SK-N-SH (cell line): ENCODE results near the gene PLEKHM3. TPM values are rescaled to one million over a fixed set of nuclear protein-coding genes. Genes with fewer than 3 reads are reported as not detected.

Experiments used
- CTCF ChIA-PET: fragments of 300-600, 350-600 bp; formaldehyde crosslinking; extraction: SDS; loops from one replicate; lab custom pipeline; 2021; lab: Yijun Ruan, JAX
- POLR2A ChIA-PET: fragments of 350-600 bp; sonication (Branson Sonifier 250); formaldehyde crosslinking; extraction: SDS; loops from one replicate; lab custom pipeline; 2020; ENCODE audit warnings: antibody characterized with exemption, inconsistent platforms; lab: Yijun Ruan, JAX
- DNase-seq: peaks from one replicate; pipeline ENCODE4 v3.0.0; 2012
- H2AFZ ChIP-seq: fragments of 200-600 bp; sonication (generic); 2 replicates; pipeline ENCODE4 v1.8.1; 2016; ENCODE audit warnings: antibody characterized with exemption, mild to moderate bottlenecking, low read depth
- H3F3A ChIP-seq: fragments of 200-600 bp; sonication (generic); replicated peaks from 2 replicates; pipeline ENCODE3; 2016; ENCODE audit warnings: antibody characterized with exemption, mild to moderate bottlenecking; ENCODE audit not compliant: insufficient read depth
- H3K27ac ChIP-seq, 2 experiments: fragments of 200-500 bp in 1 of 2; fragments of 200-600 bp in 1 of 2; sonication (Bioruptor generic) in 1 of 2; sonication (generic), shearing (Covaris generic) in 1 of 2; 2 replicates each; pipeline versions ENCODE4 v1.5.1 to v1.6.1; 2014 to 2016; ENCODE audit warnings: low read depth in 2 of 2, inconsistent platforms in 1 of 2, low read length in 1 of 2, mild to moderate bottlenecking in 1 of 2, mixed read lengths in 1 of 2
- H3K27me3 ChIP-seq: fragments of 200-600 bp; sonication (generic), shearing (Covaris generic); 2 replicates; pipeline ENCODE4 v1.6.1; 2016; ENCODE audit warnings: mixed run types; ENCODE audit not compliant: insufficient read depth
- H3K36me3 ChIP-seq, 2 experiments: fragments of 200-500 bp in 1 of 2; fragments of 200-600 bp in 1 of 2; sonication (Bioruptor generic) in 1 of 2; sonication (generic) in 1 of 2; replicated peaks in 1 of 2; 2 replicates each; pipeline versions ENCODE3 to v1.5.1; 2014 to 2016; ENCODE audit warnings: low read length in 1 of 2, mild to moderate bottlenecking in 1 of 2; ENCODE audit not compliant: insufficient read depth in 2 of 2, control insufficient read depth in 1 of 2
- H3K4me1 ChIP-seq, 2 experiments: fragments of 200-500 bp in 1 of 2; fragments of 200-600 bp in 1 of 2; sonication (Bioruptor generic) in 1 of 2; sonication (generic), shearing (Covaris generic) in 1 of 2; 2 replicates each; pipeline versions ENCODE4 v1.5.1 to v1.6.1; 2014 to 2016; ENCODE audit warnings: low read depth in 1 of 2, low read length in 1 of 2, mixed run types in 1 of 2; ENCODE audit not compliant: insufficient read depth in 2 of 2, control insufficient read depth in 1 of 2
- H3K4me2 ChIP-seq: fragments of 200-600 bp; sonication (generic), shearing (Covaris generic); 2 replicates; pipeline ENCODE4 v1.6.1; 2017; ENCODE audit warnings: mixed run types
- H3K4me3 ChIP-seq, 2 experiments: fragments of 200-500 bp in 1 of 2; fragments of 200-600 bp in 1 of 2; sonication (Bioruptor generic) in 1 of 2; sonication (generic), shearing (Covaris generic) in 1 of 2; 2 replicates each; pipeline versions ENCODE4 v1.5.1 to v1.8.1; 2014 to 2016; ENCODE audit warnings: low read depth in 2 of 2, inconsistent platforms in 1 of 2, low read length in 1 of 2, mild to moderate bottlenecking in 1 of 2, mixed read lengths in 1 of 2, moderate library complexity in 1 of 2
- H3K79me2 ChIP-seq: fragments of 200-600 bp; sonication (generic); 2 replicates; pipeline ENCODE4 v1.8.1; 2017; ENCODE audit warnings: mild to moderate bottlenecking; ENCODE audit not compliant: insufficient read depth
- H3K9ac ChIP-seq: fragments of 200-600 bp; sonication (generic); 2 replicates; pipeline ENCODE4 v1.6.1; 2017; ENCODE audit warnings: mixed run types
- H3K9me2 ChIP-seq: fragments of 200-600 bp; sonication (generic); 2 replicates; pipeline ENCODE4 v1.6.1; 2017; ENCODE audit warnings: mixed run types
- H3K9me3 ChIP-seq: fragments of 200-600 bp; sonication (generic); 2 replicates; pipeline ENCODE4 v1.6.1; 2017; ENCODE audit warnings: mixed run types, mild to moderate bottlenecking, moderate library complexity
- H4K20me1 ChIP-seq: fragments of 200-600 bp; sonication (generic); 2 replicates; pipeline ENCODE4 v1.6.1; 2017; ENCODE audit warnings: mild to moderate bottlenecking, mixed run types; ENCODE audit not compliant: insufficient read depth
- EZH2phosphoT487 ChIP-seq: fragments of 200-600 bp; sonication (generic); IDR thresholded peaks from 2 replicates; pipeline ENCODE4 v1.6.1; 2017; ENCODE audit warnings: low read depth, mixed run types, mild to moderate bottlenecking, antibody characterized with exemption, moderate library complexity, borderline replicate concordance
- FOXJ3 ChIP-seq: sonication (generic); formaldehyde crosslinking; IDR thresholded peaks from 2 replicates; pipeline ENCODE4 v1.5.1; 2020; ENCODE audit warnings: mild to moderate bottlenecking, missing genetic modification reagents
- FOXM1 ChIP-seq: IDR thresholded peaks from 2 replicates; pipeline ENCODE4 v1.4.0; 2012; ENCODE audit warnings: low read depth, mild to moderate bottlenecking
- GATA2 ChIP-seq: sonication (generic); formaldehyde crosslinking; IDR thresholded peaks from 2 replicates; pipeline ENCODE4 v1.5.0; 2020; ENCODE audit warnings: mild to moderate bottlenecking, missing genetic modification reagents
- POLR2AphosphoS5 ChIP-seq: IDR thresholded peaks from 2 replicates; pipeline ENCODE4 v1.6.1; 2012; ENCODE audit warnings: low read depth, low read length
- RAD21 ChIP-seq: IDR thresholded peaks from 2 replicates; pipeline ENCODE4 v1.6.1; 2012; ENCODE audit warnings: mild to moderate bottlenecking, low read length
- RCOR1 ChIP-seq: fragments of 150-350 bp; IDR thresholded peaks from 2 replicates; pipeline ENCODE4 v1.6.1; 2017; ENCODE audit warnings: antibody characterized with exemption, low read length
- RFX5 ChIP-seq: IDR thresholded peaks from 2 replicates; pipeline ENCODE4 v1.6.1; 2012; ENCODE audit warnings: mild to moderate bottlenecking, improper control_type of control experiment, low read length
- SIN3A ChIP-seq: IDR thresholded peaks from 2 replicates; pipeline ENCODE4 v1.6.1; 2012; ENCODE audit warnings: low read depth, mild to moderate bottlenecking, low read length, moderate library complexity, borderline replicate concordance
- SMC3 ChIP-seq: IDR thresholded peaks from 2 replicates; pipeline ENCODE4 v1.6.1; 2012; ENCODE audit warnings: low read depth, low read length, improper control_type of control experiment
- USF2 ChIP-seq: fragments of 150-350 bp; IDR thresholded peaks from 2 replicates; pipeline ENCODE4 v1.6.1; 2017; ENCODE audit warnings: antibody characterized with exemption, low read length, low read depth, borderline replicate concordance
- ZBTB33 ChIP-seq: IDR thresholded peaks from 2 replicates; pipeline ENCODE4 v1.4.0; 2012; ENCODE audit warnings: low read depth, borderline replicate concordance
- WGBS: methylation state at CpG from one replicate; pipeline ENCODE4 v1.1.6; 2017; ENCODE audit warnings: low lambda C conversion rate; 5-methylcytosine and 5-hydroxymethylcytosine counted together
- polyA plus RNA-seq, 3 experiments: library from polyadenylated mRNA; depleted of rRNA; stranded (reverse); fragments of >200 nt; gene quantifications; 2 replicates each; pipeline ENCODE4 v1.2.3, GENCODE V29; 2012
- TF ChIP-seq, protein P1 (sequence below): IDR thresholded peaks from 2 replicates; pipeline ENCODE4 v1.4.0; 2012; ENCODE audit warnings: low read depth, borderline replicate concordance
- TF ChIP-seq, protein P2 (sequence below): IDR thresholded peaks from 2 replicates; pipeline ENCODE4 v1.6.1; 2012; ENCODE audit warnings: mild to moderate bottlenecking, low read depth, low read length, moderate library complexity

The PLEKHM3 gene
- polyA plus RNA-seq, 1 of the 3 experiments (the other 2 are of a cell fraction) = 1.9 TPM

- Histone ChIP-seq H3K9ac (no peak overlapping the region), H2AFZ (no peak overlapping the region), H3K27ac (no peak overlapping the region), H3K9me3 (no peaks in the 10 kb centered on the region), H3K4me1 (no peaks in the 10 kb centered on the region), H3K4me3 (no peak overlapping the region), H3K79me2 (no peaks in the 10 kb centered on the region), H3F3A (peaks cover 5% of the 10 kb centered on the region), H3K4me2 (no peak overlapping the region), H3K27me3 (no peaks in the 10 kb centered on the region), H3K36me3 (no peaks in the 10 kb centered on the region), H4K20me1 (no peaks in the 10 kb centered on the region), H3K9me2 (no peaks in the 10 kb centered on the region)
- TF ChIP-seq RFX5 = no peak
- no peak for TF ChIP-seq SMC3
- TF ChIP-seq, protein P1, sequence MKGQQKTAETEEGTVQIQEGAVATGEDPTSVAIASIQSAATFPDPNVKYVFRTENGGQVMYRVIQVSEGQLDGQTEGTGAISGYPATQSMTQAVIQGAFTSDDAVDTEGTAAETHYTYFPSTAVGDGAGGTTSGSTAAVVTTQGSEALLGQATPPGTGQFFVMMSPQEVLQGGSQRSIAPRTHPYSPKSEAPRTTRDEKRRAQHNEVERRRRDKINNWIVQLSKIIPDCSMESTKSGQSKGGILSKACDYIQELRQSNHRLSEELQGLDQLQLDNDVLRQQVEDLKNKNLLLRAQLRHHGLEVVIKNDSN = no peak
- no peak for TF ChIP-seq GATA2
- TF ChIP-seq RAD21 = no peak
- TF ChIP-seq USF2 = no peak
- no peak for TF ChIP-seq SIN3A
- no peak for TF ChIP-seq EZH2phosphoT487
- TF ChIP-seq RCOR1 = no peak
- TF ChIP-seq POLR2AphosphoS5 = no peak
- TF ChIP-seq FOXJ3 (CRISPR knock-in tag) = no peak
- TF ChIP-seq ZBTB33 = no peak
- TF ChIP-seq, protein P2, sequence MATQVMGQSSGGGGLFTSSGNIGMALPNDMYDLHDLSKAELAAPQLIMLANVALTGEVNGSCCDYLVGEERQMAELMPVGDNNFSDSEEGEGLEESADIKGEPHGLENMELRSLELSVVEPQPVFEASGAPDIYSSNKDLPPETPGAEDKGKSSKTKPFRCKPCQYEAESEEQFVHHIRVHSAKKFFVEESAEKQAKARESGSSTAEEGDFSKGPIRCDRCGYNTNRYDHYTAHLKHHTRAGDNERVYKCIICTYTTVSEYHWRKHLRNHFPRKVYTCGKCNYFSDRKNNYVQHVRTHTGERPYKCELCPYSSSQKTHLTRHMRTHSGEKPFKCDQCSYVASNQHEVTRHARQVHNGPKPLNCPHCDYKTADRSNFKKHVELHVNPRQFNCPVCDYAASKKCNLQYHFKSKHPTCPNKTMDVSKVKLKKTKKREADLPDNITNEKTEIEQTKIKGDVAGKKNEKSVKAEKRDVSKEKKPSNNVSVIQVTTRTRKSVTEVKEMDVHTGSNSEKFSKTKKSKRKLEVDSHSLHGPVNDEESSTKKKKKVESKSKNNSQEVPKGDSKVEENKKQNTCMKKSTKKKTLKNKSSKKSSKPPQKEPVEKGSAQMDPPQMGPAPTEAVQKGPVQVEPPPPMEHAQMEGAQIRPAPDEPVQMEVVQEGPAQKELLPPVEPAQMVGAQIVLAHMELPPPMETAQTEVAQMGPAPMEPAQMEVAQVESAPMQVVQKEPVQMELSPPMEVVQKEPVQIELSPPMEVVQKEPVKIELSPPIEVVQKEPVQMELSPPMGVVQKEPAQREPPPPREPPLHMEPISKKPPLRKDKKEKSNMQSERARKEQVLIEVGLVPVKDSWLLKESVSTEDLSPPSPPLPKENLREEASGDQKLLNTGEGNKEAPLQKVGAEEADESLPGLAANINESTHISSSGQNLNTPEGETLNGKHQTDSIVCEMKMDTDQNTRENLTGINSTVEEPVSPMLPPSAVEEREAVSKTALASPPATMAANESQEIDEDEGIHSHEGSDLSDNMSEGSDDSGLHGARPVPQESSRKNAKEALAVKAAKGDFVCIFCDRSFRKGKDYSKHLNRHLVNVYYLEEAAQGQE = no peak
- TF ChIP-seq FOXM1 = no peak
- ChIA-PET POLR2A (no interaction called here), CTCF (interaction anchor here (1.7 to 8.1 kb wide), 2 partner anchors 291 to 292 kb away, joined by 6 to 128 read pairs; no protein-coding TSS in a partner anchor)
- 71% methylated on average over 4 of the region's 4 CpGs for WGBS
- DNase-seq = no peak
Observed at GRCh38 chr2:208037564-208038487, 12.5 kb upstream of the PLEKHM3 start.
